HepG2 (cell line): ENCODE measurements around the gene GNAT2. TPM values are rescaled to one million over a fixed set of nuclear protein-coding genes. Genes with fewer than 3 reads are reported as not detected.

Source experiments
- ADNP ChIP-seq: sonication (generic); formaldehyde crosslinking; IDR thresholded peaks from 2 replicates; pipeline ENCODE4 v1.4.0; 2020; ENCODE audit warnings: missing genetic modification reagents
- EEA1 ChIP-seq: sonication (generic); formaldehyde crosslinking; IDR thresholded peaks from 2 replicates; pipeline ENCODE4 v1.5.1; 2020; ENCODE audit warnings: mild to moderate bottlenecking, missing genetic modification reagents, borderline replicate concordance
- HNF4G ChIP-seq, 2 experiments: sonication (generic) in 1 of 2; formaldehyde crosslinking in 1 of 2; IDR thresholded peaks; 2 replicates each; pipeline versions ENCODE4 v1.4.0 to v1.6.1; 2011 to 2020; ENCODE audit warnings: borderline replicate concordance in 2 of 2, low read depth in 2 of 2, mild to moderate bottlenecking in 2 of 2, low read length in 1 of 2, missing genetic modification reagents in 1 of 2, moderate library complexity in 1 of 2
- JARID2 ChIP-seq: sonication (generic); formaldehyde crosslinking; IDR thresholded peaks from 2 replicates; pipeline ENCODE4 v1.8.1; 2023; ENCODE audit warnings: missing genetic modification reagents, inconsistent platforms; ENCODE audit not compliant: insufficient replicate concordance
- KDM3A ChIP-seq: IDR thresholded peaks from 2 replicates; pipeline ENCODE4 v1.6.1; 2018; ENCODE audit warnings: low read depth, missing compliant biosample characterization
- KDM5B ChIP-seq: sonication (generic); formaldehyde crosslinking; IDR thresholded peaks from 2 replicates; pipeline ENCODE4 v1.4.0; 2020; ENCODE audit warnings: missing genetic modification reagents, mild to moderate bottlenecking, borderline replicate concordance
- KLF11 ChIP-seq: IDR thresholded peaks from 2 replicates; pipeline ENCODE4 v1.6.1; 2016; ENCODE audit warnings: missing compliant biosample characterization
- MAF1 ChIP-seq: sonication (generic); formaldehyde crosslinking; IDR thresholded peaks from 2 replicates; pipeline ENCODE4 v1.5.0; 2020; ENCODE audit warnings: missing genetic modification reagents, borderline replicate concordance
- MAZ ChIP-seq, 2 experiments: sonication (generic) in 1 of 2; formaldehyde crosslinking in 1 of 2; IDR thresholded peaks; 2 replicates each; pipeline versions ENCODE4 v1.5.0 to v1.6.1; 2012 to 2020; ENCODE audit warnings: low read depth in 2 of 2, mild to moderate bottlenecking in 2 of 2, borderline replicate concordance in 1 of 2, improper control_type of control experiment in 1 of 2, low read length in 1 of 2, missing genetic modification reagents in 1 of 2, moderate library complexity in 1 of 2
- MIER3 ChIP-seq: IDR thresholded peaks from 2 replicates; pipeline ENCODE4 v1.6.1; 2016; ENCODE audit warnings: missing compliant biosample characterization, borderline replicate concordance
- RXRB ChIP-seq: IDR thresholded peaks from 2 replicates; pipeline ENCODE4 v1.6.1; 2016; ENCODE audit warnings: borderline replicate concordance, missing genetic modification reagents, missing compliant biosample characterization
- SALL1 ChIP-seq: sonication (generic); formaldehyde crosslinking; IDR thresholded peaks from 2 replicates; pipeline ENCODE4 v1.8.0; 2022; ENCODE audit warnings: mild to moderate bottlenecking, missing genetic modification reagents
- SAP130 ChIP-seq: IDR thresholded peaks from 2 replicates; pipeline ENCODE4 v1.6.1; 2016; ENCODE audit warnings: low read depth
- SRY ChIP-seq: sonication (generic); formaldehyde crosslinking; IDR thresholded peaks from 2 replicates; pipeline ENCODE4 v1.8.0; 2022; ENCODE audit warnings: mild to moderate bottlenecking, missing genetic modification reagents
- YY1 ChIP-seq: IDR thresholded peaks from 2 replicates; pipeline ENCODE4 v1.6.1; 2011; ENCODE audit warnings: low read length, low read depth, moderate library complexity, mild to moderate bottlenecking; ENCODE audit not compliant: insufficient read depth, insufficient replicate concordance
- ZFX ChIP-seq: sonication (generic); formaldehyde crosslinking; IDR thresholded peaks from 2 replicates; pipeline ENCODE4 v1.4.0; 2020; ENCODE audit warnings: mild to moderate bottlenecking, low read depth, missing genetic modification reagents, moderate library complexity
- ZFYVE20 ChIP-seq: sonication (generic); formaldehyde crosslinking; IDR thresholded peaks from 2 replicates; pipeline ENCODE4 v1.8.0; 2023; ENCODE audit warnings: low read depth, mild to moderate bottlenecking, moderate library complexity, missing genetic modification reagents, borderline replicate concordance
- ZNF615 ChIP-seq: sonication (generic); formaldehyde crosslinking; IDR thresholded peaks from 2 replicates; pipeline ENCODE4 v1.5.0; 2020; ENCODE audit warnings: mild to moderate bottlenecking, missing genetic modification reagents, borderline replicate concordance
- polyA plus RNA-seq, 8 experiments: library from polyadenylated mRNA; depleted of rRNA in 3 of 8; stranded (reverse) in 7 of 8; unstranded in 1 of 8; fragments of >200 nt; fragmentation: Illumina TruSeq in 4 of 8; extraction: Trizol in 4 of 8; gene quantifications; 2 replicates each; pipeline versions ENCODE4 v1.2.1 to v1.2.3, GENCODE V29; 2011 to 2016; ENCODE audit warnings: low read depth in 4 of 8, missing spikeins in 1 of 8, mixed read lengths in 1 of 8; ENCODE audit not compliant: insufficient read depth in 1 of 8
- total RNA-seq, 5 experiments: library from RNA; depleted of rRNA; stranded (reverse); fragments of >200 nt; fragmentation: Illumina TruSeq; extraction: Trizol; gene quantifications; 2 replicates each; pipeline ENCODE4 v1.2.3, GENCODE V29; 2016; ENCODE audit warnings: low read depth in 1 of 5
- TF ChIP-seq, protein P1 (sequence below), 2 experiments: sonication (generic) in 1 of 2; formaldehyde crosslinking in 1 of 2; IDR thresholded peaks; 2 replicates each; pipeline versions ENCODE4 v1.4.0 to v1.6.1; 2016 to 2020; ENCODE audit warnings: borderline replicate concordance in 1 of 2, low read depth in 1 of 2, mild to moderate bottlenecking in 1 of 2, missing genetic modification reagents in 1 of 2
- TF ChIP-seq, protein P2 (sequence below): sonication (generic); formaldehyde crosslinking; IDR thresholded peaks from 2 replicates; pipeline ENCODE4 v1.5.0; 2020; ENCODE audit warnings: mild to moderate bottlenecking, missing genetic modification reagents, moderate library complexity

The GNAT2 gene
- total and polyA plus RNA-seq, 2 of the 13 experiments (the other 11 are each of a cell fraction or from before 2014, with no cell fraction given): 0.08 to 0.20 TPM

- TF ChIP-seq JARID2 (CRISPR knock-in tag): peak; percentile 12
- no peak; the same call in 1 of the 2 replicates for TF ChIP-seq KDM5B
- TF ChIP-seq, protein P1, sequence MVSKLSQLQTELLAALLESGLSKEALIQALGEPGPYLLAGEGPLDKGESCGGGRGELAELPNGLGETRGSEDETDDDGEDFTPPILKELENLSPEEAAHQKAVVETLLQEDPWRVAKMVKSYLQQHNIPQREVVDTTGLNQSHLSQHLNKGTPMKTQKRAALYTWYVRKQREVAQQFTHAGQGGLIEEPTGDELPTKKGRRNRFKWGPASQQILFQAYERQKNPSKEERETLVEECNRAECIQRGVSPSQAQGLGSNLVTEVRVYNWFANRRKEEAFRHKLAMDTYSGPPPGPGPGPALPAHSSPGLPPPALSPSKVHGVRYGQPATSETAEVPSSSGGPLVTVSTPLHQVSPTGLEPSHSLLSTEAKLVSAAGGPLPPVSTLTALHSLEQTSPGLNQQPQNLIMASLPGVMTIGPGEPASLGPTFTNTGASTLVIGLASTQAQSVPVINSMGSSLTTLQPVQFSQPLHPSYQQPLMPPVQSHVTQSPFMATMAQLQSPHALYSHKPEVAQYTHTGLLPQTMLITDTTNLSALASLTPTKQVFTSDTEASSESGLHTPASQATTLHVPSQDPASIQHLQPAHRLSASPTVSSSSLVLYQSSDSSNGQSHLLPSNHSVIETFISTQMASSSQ (IDR thresholded peaks at IDR 0.05; ENCODE audit: low read depth): no peak
- TF ChIP-seq, protein P1 (CRISPR knock-in tag; IDR thresholded peaks at IDR 0.05; ENCODE audit: borderline replicate concordance): peak; percentile 43; the same call in 1 of the 2 replicates
- 0 out of 2 replicates have a peak, but pooled peaks have one; percentile 48 for TF ChIP-seq MAF1 (CRISPR knock-in tag)
- TF ChIP-seq SRY (CRISPR knock-in tag): 0 out of 2 replicates have a peak, but pooled peaks have one; percentile 15
- peak; percentile 39 for TF ChIP-seq YY1
- 0 out of 2 replicates have a peak, but pooled peaks have one; percentile 13 for TF ChIP-seq RXRB (CRISPR knock-in tag)
- peak; percentile 11; the same call in 1 of the 2 replicates for TF ChIP-seq HNF4G (IDR thresholded peaks at IDR 0.05; ENCODE audit: borderline replicate concordance, low read depth, low read length)
- TF ChIP-seq HNF4G (CRISPR knock-in tag; IDR thresholded peaks at IDR 0.05; ENCODE audit: borderline replicate concordance, low read depth): no peak
- 0 out of 2 replicates have a peak, but pooled peaks have one; percentile 38 for TF ChIP-seq KLF11 (CRISPR knock-in tag)
- 0 out of 2 replicates have a peak, but pooled peaks have one; percentile 21 for TF ChIP-seq KDM3A (CRISPR knock-in tag)
- no peak for TF ChIP-seq ZFYVE20 (CRISPR knock-in tag)
- TF ChIP-seq SALL1 (CRISPR knock-in tag): peak; percentile 60
- TF ChIP-seq MAZ (IDR thresholded peaks at IDR 0.05; ENCODE audit: borderline replicate concordance, low read depth, low read length): 0 out of 2 replicates have a peak, but pooled peaks have one; percentile 39
- no peak for TF ChIP-seq MAZ (CRISPR knock-in tag; IDR thresholded peaks at IDR 0.05; ENCODE audit: low read depth)
- peak; percentile 89 for TF ChIP-seq ZFX
- no peak for TF ChIP-seq ZNF615 (CRISPR knock-in tag)
- 0 out of 2 replicates have a peak, but pooled peaks have one; percentile 37 for TF ChIP-seq ADNP (CRISPR knock-in tag)
- TF ChIP-seq EEA1 (CRISPR knock-in tag): peak; percentile 34; the same call in 1 of the 2 replicates
- TF ChIP-seq, protein P2, sequence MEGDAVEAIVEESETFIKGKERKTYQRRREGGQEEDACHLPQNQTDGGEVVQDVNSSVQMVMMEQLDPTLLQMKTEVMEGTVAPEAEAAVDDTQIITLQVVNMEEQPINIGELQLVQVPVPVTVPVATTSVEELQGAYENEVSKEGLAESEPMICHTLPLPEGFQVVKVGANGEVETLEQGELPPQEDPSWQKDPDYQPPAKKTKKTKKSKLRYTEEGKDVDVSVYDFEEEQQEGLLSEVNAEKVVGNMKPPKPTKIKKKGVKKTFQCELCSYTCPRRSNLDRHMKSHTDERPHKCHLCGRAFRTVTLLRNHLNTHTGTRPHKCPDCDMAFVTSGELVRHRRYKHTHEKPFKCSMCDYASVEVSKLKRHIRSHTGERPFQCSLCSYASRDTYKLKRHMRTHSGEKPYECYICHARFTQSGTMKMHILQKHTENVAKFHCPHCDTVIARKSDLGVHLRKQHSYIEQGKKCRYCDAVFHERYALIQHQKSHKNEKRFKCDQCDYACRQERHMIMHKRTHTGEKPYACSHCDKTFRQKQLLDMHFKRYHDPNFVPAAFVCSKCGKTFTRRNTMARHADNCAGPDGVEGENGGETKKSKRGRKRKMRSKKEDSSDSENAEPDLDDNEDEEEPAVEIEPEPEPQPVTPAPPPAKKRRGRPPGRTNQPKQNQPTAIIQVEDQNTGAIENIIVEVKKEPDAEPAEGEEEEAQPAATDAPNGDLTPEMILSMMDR (CRISPR knock-in tag): peak; percentile 94
- TF ChIP-seq SAP130 (CRISPR knock-in tag): peak; percentile 53; the same call in 1 of the 2 replicates
- TF ChIP-seq MIER3 (CRISPR knock-in tag): 0 out of 2 replicates have a peak, but pooled peaks have one; percentile 21
Measured at GRCh38 chr1:109643385-109644230, 24.2 kb upstream of the GNAT2 start (continued).
